Mucosa of stomach (tissue), 1 donor: ENCODE measurements around the gene IL6R.

Experiments
- H3K27me3 ChIP-seq: one replicate; pipeline ENCODE4 v1.7.0; 2013; ENCODE audit warnings: mild to moderate bottlenecking, low read length; ENCODE audit not compliant: control insufficient read depth, insufficient read depth
- H3K36me3 ChIP-seq: one replicate; pipeline ENCODE4 v1.7.0; 2013; ENCODE audit warnings: low read length; ENCODE audit not compliant: control insufficient read depth, insufficient read depth
- H3K4me1 ChIP-seq: one replicate; pipeline ENCODE4 v1.7.0; 2013; ENCODE audit warnings: mild to moderate bottlenecking, low read length; ENCODE audit not compliant: control insufficient read depth, insufficient read depth
- H3K4me3 ChIP-seq: one replicate; pipeline ENCODE4 v1.7.0; 2013; ENCODE audit warnings: low read length
- H3K9ac ChIP-seq: one replicate; pipeline ENCODE4 v1.7.0; 2013; ENCODE audit warnings: mild to moderate bottlenecking, low read length, moderate library complexity
- H3K9me3 ChIP-seq: one replicate; pipeline ENCODE4 v1.7.0; 2013; ENCODE audit warnings: mild to moderate bottlenecking, low read length, moderate library complexity; ENCODE audit not compliant: control insufficient read depth
- donor health status: Pancreatic carcinoma.

Gene IL6R

DNA sequence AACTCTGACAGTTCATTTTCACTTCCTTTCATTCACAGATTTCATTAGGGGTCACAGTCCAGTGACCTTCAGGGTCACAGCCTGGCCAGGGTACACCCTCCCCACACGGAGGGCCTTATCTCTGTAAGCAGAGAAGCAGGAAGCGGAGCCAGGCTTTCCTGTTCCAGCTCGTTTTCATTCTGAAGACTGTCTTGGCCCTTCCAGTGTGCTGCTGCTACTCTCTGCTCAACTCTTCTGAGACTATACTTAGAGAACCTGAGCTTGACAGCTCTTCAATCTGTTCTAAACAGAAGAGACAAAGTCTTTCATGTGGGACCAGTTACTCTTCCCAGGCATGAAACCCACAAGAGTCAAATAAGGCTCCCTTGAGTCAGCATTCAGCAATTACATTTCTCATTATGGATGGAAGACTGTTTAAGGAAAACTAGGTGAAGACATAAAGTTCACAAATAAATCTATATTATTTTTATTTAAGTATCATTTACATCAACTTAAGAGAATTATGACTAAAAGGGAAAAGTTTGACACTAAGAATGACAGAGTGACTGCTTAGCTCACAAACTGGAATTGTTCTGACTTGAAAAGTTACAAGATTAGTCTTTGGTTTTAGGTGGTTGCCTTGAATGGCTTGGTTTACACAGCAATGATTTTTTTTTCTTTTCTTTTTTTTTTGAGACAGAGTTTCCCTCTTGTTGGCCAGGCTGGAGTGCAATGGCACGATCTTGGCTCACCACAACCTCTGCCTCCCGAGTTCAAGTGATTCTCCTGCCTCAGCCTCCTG is 92.1 kb downstream of the IL6R start:
- Histone ChIP-seq H3K9me3 (no peaks in the 10 kb centered on the region), H3K36me3 (no peaks in the 10 kb centered on the region), H3K4me3 (no peak overlapping the region), H3K27me3 (peaks cover 33% of the 10 kb centered on the region), H3K4me1 (peaks cover 5% of the 10 kb centered on the region), H3K9ac (no peak overlapping the region)

DNA sequence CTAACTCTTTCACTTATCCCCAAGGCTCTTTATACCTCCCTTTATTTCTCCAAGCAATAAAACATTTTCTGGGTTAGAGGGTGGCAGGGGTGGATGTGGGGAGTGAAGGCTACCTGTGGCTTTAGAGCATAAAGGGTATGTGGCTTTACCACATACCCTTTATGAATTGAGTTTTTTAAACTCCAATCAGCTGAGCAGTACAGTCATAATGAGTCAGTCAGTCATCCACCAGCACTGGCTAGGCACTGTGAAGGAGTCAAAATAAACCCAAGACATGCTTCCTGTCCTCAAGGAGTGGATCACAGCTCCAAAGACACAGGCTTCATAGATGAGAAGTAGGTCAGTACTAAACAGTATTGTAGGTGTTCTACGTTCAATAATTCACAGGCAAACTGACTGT is 94.3 kb downstream of the IL6R start:
- no peak overlapping the region for H3K4me3 ChIP-seq
- H3K27me3 ChIP-seq = peaks cover 49% of the 10 kb centered on the region

DNA sequence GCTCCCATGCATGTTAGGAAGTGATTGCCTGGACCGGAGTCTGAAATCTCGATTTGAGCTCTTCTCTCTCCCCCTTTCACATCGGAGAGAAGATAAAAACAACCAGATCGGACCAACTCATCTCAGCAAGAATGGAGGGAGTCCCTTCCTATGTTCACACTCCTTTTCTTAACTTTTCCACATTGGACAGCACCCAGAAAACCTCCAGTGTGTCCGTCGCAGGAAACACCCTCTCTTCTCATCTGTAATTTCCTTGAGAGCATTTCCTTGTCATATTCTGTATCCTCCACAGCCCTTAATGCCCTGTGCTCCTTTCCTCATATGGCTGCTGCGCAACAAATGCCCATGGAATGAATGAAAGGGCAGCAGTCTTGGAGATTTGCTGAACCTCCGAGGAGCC is 95.4 kb downstream of the IL6R start:
- Histone ChIP-seq H3K4me3 (no peak overlapping the region), H3K9me3 (no peaks in the 10 kb centered on the region), H3K4me1 (peaks cover 5% of the 10 kb centered on the region), H3K27me3 (peaks cover 49% of the 10 kb centered on the region), H3K9ac (no peak overlapping the region), H3K36me3 (no peaks in the 10 kb centered on the region)

More for the DNA sequence above, 94.3 kb downstream of the IL6R start:
- no peaks in the 10 kb centered on the region for H3K9me3 ChIP-seq
- H3K9ac ChIP-seq = no peak overlapping the region
- peaks cover 5% of the 10 kb centered on the region for H3K4me1 ChIP-seq
- no peaks in the 10 kb centered on the region for H3K36me3 ChIP-seq

- Histone ChIP-seq H3K4me1 (peaks cover 5% of the 10 kb centered on the region), H3K36me3 (no peaks in the 10 kb centered on the region), H3K27me3 (peaks cover 52% of the 10 kb centered on the region), H3K9me3 (no peaks in the 10 kb centered on the region), H3K4me3 (no peak overlapping the region), H3K9ac (peak overlapping the region; percentile 29)
Observed at GRCh38 chr1:154501423-154502065, 96.4 kb downstream of the IL6R start.

DNA sequence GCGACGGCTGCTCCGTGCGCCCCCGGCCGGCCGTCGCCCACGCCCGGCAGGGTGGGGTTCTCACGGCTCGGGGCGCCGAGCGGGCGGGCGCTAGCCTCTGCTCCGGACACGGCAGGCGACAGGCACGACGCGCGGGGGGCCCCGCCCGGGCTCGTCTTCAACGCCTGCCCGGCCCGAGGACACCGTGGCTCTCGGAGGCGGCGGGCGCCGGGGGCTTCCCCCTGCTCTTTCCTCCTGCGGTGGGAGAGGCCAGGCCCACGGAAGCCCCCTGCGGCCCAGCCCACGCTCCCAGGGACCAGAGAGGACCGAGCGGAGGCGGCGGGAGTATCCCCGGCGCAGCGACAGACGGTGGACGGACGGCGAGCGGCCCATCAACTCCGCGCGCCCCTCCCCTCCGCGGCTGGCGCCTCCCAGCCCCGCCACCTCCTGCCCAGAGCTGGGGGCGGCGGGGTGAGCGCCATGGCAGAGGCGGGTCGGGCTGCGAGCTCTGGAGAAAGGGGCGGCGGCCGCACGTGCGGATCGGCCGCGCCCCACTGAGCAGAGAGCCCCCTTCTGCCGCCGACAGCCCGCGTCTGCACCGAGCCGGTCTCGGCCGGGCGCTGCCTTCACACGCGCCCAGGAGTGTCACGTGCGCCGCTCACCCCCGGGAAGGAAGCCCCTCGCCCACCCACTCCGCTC is 97.1 kb downstream of the IL6R start, which contains the start of the genes SHE and TDRD10:
Gene SHE, minus strand, starts transcription at position 347 of the 678 bp plus-strand sequence. CDS start 386 bp downstream, outside the sequence.
Gene TDRD10, plus strand, starts transcription at position 154 of the 678 bp plus-strand sequence. CDS start 4,685 bp downstream, outside the sequence.
- peaks cover 52% of the 10 kb centered on the region for H3K27me3 ChIP-seq
- H3K36me3 ChIP-seq = no peaks in the 10 kb centered on the region
- H3K9ac ChIP-seq = peak within 1 kb of the TSS; percentile 29
- H3K4me1 ChIP-seq = peaks cover 5% of the 10 kb centered on the region
- no peak within 1 kb of the TSS for H3K4me3 ChIP-seq
- H3K9me3 ChIP-seq = no peaks in the 10 kb centered on the region

DNA sequence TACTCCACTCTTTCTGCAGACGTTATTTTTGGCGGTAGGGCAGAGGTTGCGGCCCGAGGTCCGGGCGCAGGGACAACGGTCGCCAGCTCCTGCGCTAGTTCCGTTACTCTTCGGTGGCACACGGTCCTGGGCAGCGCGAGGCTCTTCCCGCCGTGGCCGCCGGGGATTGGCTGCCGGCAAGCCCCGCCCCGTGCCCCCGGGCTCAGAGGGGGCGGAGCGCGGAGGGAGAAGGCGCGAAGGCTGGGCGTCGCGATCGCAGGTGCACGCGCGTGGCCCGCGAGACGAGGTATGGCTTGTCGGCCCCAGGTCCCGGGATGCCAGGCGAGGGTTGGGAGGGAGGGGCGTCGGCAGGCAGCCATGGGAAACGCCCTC is 97.6 kb downstream of the IL6R start:
- Histone ChIP-seq H3K27me3 (peaks cover 52% of the 10 kb centered on the region), H3K4me3 (no peak overlapping the region), H3K36me3 (no peaks in the 10 kb centered on the region)

DNA sequence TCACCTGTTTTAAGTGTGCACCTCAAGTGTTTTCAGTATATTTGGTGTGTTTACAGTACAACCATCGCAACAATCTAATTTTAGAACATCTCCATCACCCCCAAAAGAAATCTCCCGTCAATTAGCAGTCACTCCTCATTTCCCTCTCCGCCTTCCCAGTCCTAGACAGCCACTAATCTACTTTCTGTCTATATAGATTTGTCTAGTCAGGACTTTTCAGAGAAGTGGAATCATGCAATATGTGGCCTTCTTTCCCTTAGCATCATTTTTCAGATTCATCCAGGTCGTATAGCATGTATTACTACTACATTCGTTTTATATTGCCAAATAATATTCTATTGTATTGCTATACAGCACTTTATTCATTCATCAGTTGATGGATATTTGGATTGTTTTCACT is 98.8 kb downstream of the IL6R start:
- Histone ChIP-seq H3K4me3 (no peak overlapping the region), H3K9ac (no peak overlapping the region), H3K36me3 (no peaks in the 10 kb centered on the region), H3K4me1 (peaks cover 5% of the 10 kb centered on the region), H3K27me3 (peaks cover 52% of the 10 kb centered on the region), H3K9me3 (no peaks in the 10 kb centered on the region)

More for the DNA sequence above, 97.6 kb downstream of the IL6R start:
- peaks cover 5% of the 10 kb centered on the region for H3K4me1 ChIP-seq
- H3K9me3 ChIP-seq = no peaks in the 10 kb centered on the region
- no peak overlapping the region for H3K9ac ChIP-seq

- no peaks in the 10 kb centered on the region for H3K9me3 ChIP-seq
- no peaks in the 10 kb centered on the region for H3K36me3 ChIP-seq
- no peak overlapping the region for H3K9ac ChIP-seq
- no peaks in the 10 kb centered on the region for H3K4me1 ChIP-seq
- no peaks in the 10 kb centered on the region for H3K27me3 ChIP-seq
- no peak overlapping the region for H3K4me3 ChIP-seq
Observed at GRCh38 chr1:154512760-154513159, 107.6 kb downstream of the IL6R start.

DNA sequence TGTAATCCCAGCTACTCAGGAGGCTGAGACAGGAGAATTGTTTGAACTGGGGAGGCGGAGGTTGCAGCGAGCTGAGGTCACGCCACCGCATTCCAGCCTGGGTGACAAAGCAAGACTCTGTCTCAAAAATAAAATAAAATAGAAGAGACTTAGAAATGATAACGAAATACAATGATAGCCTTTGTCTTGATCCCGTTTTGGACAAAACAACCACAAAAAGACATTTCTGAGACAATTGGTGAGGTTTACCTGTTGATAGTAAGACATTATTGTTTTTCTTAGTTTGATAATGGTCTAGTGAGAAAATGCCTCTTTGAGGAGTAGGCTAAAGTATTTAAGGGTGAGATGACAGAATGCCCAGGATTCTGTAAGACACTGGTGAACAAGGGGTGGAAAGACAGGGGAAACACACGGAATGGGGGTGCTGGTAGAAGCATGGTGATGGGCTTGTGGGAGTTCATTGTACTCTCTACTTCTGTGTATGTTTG is 109.0 kb downstream of the IL6R start:
- Histone ChIP-seq H3K4me3 (no peak overlapping the region), H3K36me3 (no peaks in the 10 kb centered on the region), H3K27me3 (no peaks in the 10 kb centered on the region), H3K9ac (no peak overlapping the region), H3K4me1 (no peaks in the 10 kb centered on the region), H3K9me3 (no peaks in the 10 kb centered on the region)

GRCh38 chr1:154517661-154518060 is 112.5 kb downstream of the IL6R start:
- H3K4me3 ChIP-seq = no peak overlapping the region
- no peaks in the 10 kb centered on the region for H3K27me3 ChIP-seq
- no peaks in the 10 kb centered on the region for H3K36me3 ChIP-seq
- no peak overlapping the region for H3K9ac ChIP-seq
- no peaks in the 10 kb centered on the region for H3K4me1 ChIP-seq
- no peaks in the 10 kb centered on the region for H3K9me3 ChIP-seq
